HepG2 (cell line): ENCODE data around the gene IST1. TPM values are rescaled to one million over a fixed set of nuclear protein-coding genes. Genes with fewer than 3 reads are reported as not detected.

ENCODE experiments used
- ASH2L ChIP-seq: fragments of 300-600, 200-600 bp; sonication (generic); IDR thresholded peaks from 2 replicates; pipeline ENCODE4 v1.7.0; 2017; ENCODE audit warnings: low read depth, mild to moderate bottlenecking, moderate library complexity, mixed read lengths, low read length; ENCODE audit not compliant: insufficient read length
- CHD2 ChIP-seq: IDR thresholded peaks from 2 replicates; pipeline ENCODE4 v1.6.1; 2011; ENCODE audit warnings: low read depth, low read length, improper control_type of control experiment
- HMGA1 ChIP-seq: sonication (generic); formaldehyde crosslinking; conservative IDR thresholded peaks from 2 replicates; pipeline ENCODE4 v1.4.0; 2020; ENCODE audit warnings: missing genetic modification reagents
- MEF2D ChIP-seq: sonication (generic); formaldehyde crosslinking; IDR thresholded peaks from 2 replicates; pipeline ENCODE4 v1.5.1; 2020; ENCODE audit warnings: mild to moderate bottlenecking, missing genetic modification reagents
- PAX8 ChIP-seq: sonication (generic); formaldehyde crosslinking; IDR thresholded peaks from 2 replicates; pipeline ENCODE4 v1.8.0; 2022; ENCODE audit warnings: mild to moderate bottlenecking, missing genetic modification reagents, borderline replicate concordance
- TGIF2 ChIP-seq: IDR thresholded peaks from 2 replicates; pipeline ENCODE4 v1.6.1; 2016; ENCODE audit warnings: control low read depth, missing compliant biosample characterization
- YEATS4 ChIP-seq: sonication (generic); formaldehyde crosslinking; IDR thresholded peaks from 2 replicates; pipeline ENCODE4 v1.4.0; 2020; ENCODE audit warnings: missing genetic modification reagents, borderline replicate concordance
- ZFP41 ChIP-seq: sonication (generic); formaldehyde crosslinking; IDR thresholded peaks from 2 replicates; pipeline ENCODE4 v1.4.0; 2020; ENCODE audit warnings: mild to moderate bottlenecking, missing genetic modification reagents, borderline replicate concordance
- ZFP62 ChIP-seq: sonication (generic); formaldehyde crosslinking; IDR thresholded peaks from 2 replicates; pipeline ENCODE4 v1.4.0; 2020; ENCODE audit warnings: missing genetic modification reagents
- ZMAT3 ChIP-seq: sonication (generic); formaldehyde crosslinking; conservative IDR thresholded peaks from 2 replicates; pipeline ENCODE4 v1.7.0; 2021; ENCODE audit warnings: missing genetic modification reagents
- ZNF101 ChIP-seq: sonication (generic); formaldehyde crosslinking; IDR thresholded peaks from 2 replicates; pipeline ENCODE4 v1.4.0; 2020; ENCODE audit warnings: mild to moderate bottlenecking, low read depth, missing genetic modification reagents, borderline replicate concordance
- ZNF143 ChIP-seq: sonication (generic); formaldehyde crosslinking; IDR thresholded peaks from 2 replicates; pipeline ENCODE4 v1.4.0; 2020; ENCODE audit warnings: missing genetic modification reagents
- ZNF567 ChIP-seq: sonication (generic); formaldehyde crosslinking; IDR thresholded peaks from 2 replicates; pipeline ENCODE4 v1.8.1; 2023; ENCODE audit warnings: mild to moderate bottlenecking, missing genetic modification reagents, borderline replicate concordance
- polyA plus RNA-seq, 8 experiments: library from polyadenylated mRNA; depleted of rRNA in 3 of 8; stranded (reverse) in 7 of 8; unstranded in 1 of 8; fragments of >200 nt; fragmentation: Illumina TruSeq in 4 of 8; extraction: Trizol in 4 of 8; gene quantifications; 2 replicates each; pipeline versions ENCODE4 v1.2.1 to v1.2.3, GENCODE V29; 2011 to 2016; ENCODE audit warnings: low read depth in 4 of 8, missing spikeins in 1 of 8, mixed read lengths in 1 of 8; ENCODE audit not compliant: insufficient read depth in 1 of 8
- total RNA-seq, 5 experiments: library from RNA; depleted of rRNA; stranded (reverse); fragments of >200 nt; fragmentation: Illumina TruSeq; extraction: Trizol; gene quantifications; 2 replicates each; pipeline ENCODE4 v1.2.3, GENCODE V29; 2016; ENCODE audit warnings: low read depth in 1 of 5
- TF ChIP-seq, protein P1 (sequence below): sonication (generic); formaldehyde crosslinking; IDR thresholded peaks from 2 replicates; pipeline ENCODE4 v1.9.0; 2022; ENCODE audit warnings: missing genetic modification reagents, mild to moderate bottlenecking, borderline replicate concordance
- TF ChIP-seq, protein P2 (sequence below): sonication (generic); formaldehyde crosslinking; IDR thresholded peaks from 2 replicates; pipeline ENCODE4; 2020; ENCODE audit warnings: missing genetic modification reagents, mild to moderate bottlenecking, borderline replicate concordance
- TF ChIP-seq, protein P3 (sequence below): sonication (generic); formaldehyde crosslinking; IDR thresholded peaks from 2 replicates; pipeline ENCODE4 v1.4.0; 2020; ENCODE audit warnings: mild to moderate bottlenecking, missing genetic modification reagents
- TF ChIP-seq, protein P4 (sequence below): sonication (generic); formaldehyde crosslinking; IDR thresholded peaks from 2 replicates; pipeline ENCODE4 v1.8.1; 2023; ENCODE audit warnings: mild to moderate bottlenecking, missing genetic modification reagents
- TF ChIP-seq, protein P5 (sequence below): sonication (generic); formaldehyde crosslinking; IDR thresholded peaks from 2 replicates; pipeline ENCODE4 v1.9.0; 2021; ENCODE audit warnings: missing genetic modification reagents, borderline replicate concordance

Gene IST1
- total and polyA plus RNA-seq, 2 of the 13 experiments (the other 11 are each of a cell fraction or from before 2014, with no cell fraction given) = 346 to 415 TPM

DNA sequence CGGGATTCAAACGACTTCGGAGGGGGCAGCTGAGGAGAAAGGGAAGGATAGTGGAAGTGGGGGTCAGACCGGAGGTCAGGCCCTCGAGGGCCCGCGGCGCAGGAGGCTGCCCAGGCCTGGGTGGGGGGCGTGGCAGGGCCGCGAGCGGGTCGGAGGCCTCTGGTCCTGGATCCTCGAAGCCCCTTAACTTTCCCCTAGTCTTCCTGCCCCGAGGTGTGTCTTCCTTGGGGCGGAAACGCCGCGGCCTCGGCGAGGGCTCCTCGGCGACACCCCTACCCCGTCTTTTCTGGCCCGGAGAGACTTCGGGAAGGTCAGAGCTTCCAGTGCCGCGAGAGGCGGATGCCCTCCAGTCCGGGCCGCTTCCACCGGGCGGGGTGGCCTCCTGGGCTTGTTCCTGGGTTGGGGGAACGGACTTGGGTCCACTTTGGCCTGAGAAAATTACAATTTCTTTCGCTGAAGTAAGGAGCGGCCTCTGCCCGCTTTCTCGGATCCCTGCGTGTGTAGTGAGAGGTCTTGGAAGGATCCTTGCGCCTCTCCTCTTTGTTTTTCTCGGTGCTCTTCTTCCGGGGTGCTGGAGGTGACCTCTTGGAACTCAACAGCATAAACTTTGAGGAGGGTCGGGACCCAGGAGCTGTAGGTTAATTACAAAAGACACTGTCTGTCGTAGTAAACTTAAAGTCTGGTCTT, 491 bp downstream of the IST1 start (continued):
- TF ChIP-seq, protein P1, sequence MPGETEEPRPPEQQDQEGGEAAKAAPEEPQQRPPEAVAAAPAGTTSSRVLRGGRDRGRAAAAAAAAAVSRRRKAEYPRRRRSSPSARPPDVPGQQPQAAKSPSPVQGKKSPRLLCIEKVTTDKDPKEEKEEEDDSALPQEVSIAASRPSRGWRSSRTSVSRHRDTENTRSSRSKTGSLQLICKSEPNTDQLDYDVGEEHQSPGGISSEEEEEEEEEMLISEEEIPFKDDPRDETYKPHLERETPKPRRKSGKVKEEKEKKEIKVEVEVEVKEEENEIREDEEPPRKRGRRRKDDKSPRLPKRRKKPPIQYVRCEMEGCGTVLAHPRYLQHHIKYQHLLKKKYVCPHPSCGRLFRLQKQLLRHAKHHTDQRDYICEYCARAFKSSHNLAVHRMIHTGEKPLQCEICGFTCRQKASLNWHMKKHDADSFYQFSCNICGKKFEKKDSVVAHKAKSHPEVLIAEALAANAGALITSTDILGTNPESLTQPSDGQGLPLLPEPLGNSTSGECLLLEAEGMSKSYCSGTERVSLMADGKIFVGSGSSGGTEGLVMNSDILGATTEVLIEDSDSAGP (CRISPR knock-in tag) = no peak
- TF ChIP-seq, protein P2, sequence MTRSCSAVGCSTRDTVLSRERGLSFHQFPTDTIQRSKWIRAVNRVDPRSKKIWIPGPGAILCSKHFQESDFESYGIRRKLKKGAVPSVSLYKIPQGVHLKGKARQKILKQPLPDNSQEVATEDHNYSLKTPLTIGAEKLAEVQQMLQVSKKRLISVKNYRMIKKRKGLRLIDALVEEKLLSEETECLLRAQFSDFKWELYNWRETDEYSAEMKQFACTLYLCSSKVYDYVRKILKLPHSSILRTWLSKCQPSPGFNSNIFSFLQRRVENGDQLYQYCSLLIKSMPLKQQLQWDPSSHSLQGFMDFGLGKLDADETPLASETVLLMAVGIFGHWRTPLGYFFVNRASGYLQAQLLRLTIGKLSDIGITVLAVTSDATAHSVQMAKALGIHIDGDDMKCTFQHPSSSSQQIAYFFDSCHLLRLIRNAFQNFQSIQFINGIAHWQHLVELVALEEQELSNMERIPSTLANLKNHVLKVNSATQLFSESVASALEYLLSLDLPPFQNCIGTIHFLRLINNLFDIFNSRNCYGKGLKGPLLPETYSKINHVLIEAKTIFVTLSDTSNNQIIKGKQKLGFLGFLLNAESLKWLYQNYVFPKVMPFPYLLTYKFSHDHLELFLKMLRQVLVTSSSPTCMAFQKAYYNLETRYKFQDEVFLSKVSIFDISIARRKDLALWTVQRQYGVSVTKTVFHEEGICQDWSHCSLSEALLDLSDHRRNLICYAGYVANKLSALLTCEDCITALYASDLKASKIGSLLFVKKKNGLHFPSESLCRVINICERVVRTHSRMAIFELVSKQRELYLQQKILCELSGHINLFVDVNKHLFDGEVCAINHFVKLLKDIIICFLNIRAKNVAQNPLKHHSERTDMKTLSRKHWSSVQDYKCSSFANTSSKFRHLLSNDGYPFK (CRISPR knock-in tag) = peak; percentile 12; the same call in 1 of the 2 replicates
- TF ChIP-seq, protein P3, sequence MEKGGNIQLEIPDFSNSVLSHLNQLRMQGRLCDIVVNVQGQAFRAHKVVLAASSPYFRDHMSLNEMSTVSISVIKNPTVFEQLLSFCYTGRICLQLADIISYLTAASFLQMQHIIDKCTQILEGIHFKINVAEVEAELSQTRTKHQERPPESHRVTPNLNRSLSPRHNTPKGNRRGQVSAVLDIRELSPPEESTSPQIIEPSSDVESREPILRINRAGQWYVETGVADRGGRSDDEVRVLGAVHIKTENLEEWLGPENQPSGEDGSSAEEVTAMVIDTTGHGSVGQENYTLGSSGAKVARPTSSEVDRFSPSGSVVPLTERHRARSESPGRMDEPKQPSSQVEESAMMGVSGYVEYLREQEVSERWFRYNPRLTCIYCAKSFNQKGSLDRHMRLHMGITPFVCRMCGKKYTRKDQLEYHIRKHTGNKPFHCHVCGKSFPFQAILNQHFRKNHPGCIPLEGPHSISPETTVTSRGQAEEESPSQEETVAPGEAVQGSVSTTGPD (CRISPR knock-in tag) = no peak
- no peak; the same call in 1 of the 2 replicates for TF ChIP-seq ZMAT3
- no peak for TF ChIP-seq ZFP41
- peak; percentile 61 for TF ChIP-seq ASH2L
- no peak for TF ChIP-seq CHD2
- no peak for TF ChIP-seq HMGA1
- TF ChIP-seq, protein P4, sequence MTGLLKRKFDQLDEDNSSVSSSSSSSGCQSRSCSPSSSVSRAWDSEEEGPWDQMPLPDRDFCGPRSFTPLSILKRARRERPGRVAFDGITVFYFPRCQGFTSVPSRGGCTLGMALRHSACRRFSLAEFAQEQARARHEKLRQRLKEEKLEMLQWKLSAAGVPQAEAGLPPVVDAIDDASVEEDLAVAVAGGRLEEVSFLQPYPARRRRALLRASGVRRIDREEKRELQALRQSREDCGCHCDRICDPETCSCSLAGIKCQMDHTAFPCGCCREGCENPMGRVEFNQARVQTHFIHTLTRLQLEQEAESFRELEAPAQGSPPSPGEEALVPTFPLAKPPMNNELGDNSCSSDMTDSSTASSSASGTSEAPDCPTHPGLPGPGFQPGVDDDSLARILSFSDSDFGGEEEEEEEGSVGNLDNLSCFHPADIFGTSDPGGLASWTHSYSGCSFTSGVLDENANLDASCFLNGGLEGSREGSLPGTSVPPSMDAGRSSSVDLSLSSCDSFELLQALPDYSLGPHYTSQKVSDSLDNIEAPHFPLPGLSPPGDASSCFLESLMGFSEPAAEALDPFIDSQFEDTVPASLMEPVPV (CRISPR knock-in tag) = peak; percentile 10; the same call in 1 of the 2 replicates
- no peak for TF ChIP-seq MEF2D (CRISPR knock-in tag)
- TF ChIP-seq ZNF143 = no peak
- no peak for TF ChIP-seq TGIF2 (CRISPR knock-in tag)
- 0 out of 2 replicates have a peak, but pooled peaks have one; percentile 64 for TF ChIP-seq PAX8
- no peak for TF ChIP-seq YEATS4 (CRISPR knock-in tag)
- no peak for TF ChIP-seq ZFP62 (CRISPR knock-in tag)
- TF ChIP-seq ZNF101 = no peak
- peak; percentile 66; the same call in 1 of the 2 replicates for TF ChIP-seq ZNF567 (CRISPR knock-in tag)
- TF ChIP-seq, protein P5, sequence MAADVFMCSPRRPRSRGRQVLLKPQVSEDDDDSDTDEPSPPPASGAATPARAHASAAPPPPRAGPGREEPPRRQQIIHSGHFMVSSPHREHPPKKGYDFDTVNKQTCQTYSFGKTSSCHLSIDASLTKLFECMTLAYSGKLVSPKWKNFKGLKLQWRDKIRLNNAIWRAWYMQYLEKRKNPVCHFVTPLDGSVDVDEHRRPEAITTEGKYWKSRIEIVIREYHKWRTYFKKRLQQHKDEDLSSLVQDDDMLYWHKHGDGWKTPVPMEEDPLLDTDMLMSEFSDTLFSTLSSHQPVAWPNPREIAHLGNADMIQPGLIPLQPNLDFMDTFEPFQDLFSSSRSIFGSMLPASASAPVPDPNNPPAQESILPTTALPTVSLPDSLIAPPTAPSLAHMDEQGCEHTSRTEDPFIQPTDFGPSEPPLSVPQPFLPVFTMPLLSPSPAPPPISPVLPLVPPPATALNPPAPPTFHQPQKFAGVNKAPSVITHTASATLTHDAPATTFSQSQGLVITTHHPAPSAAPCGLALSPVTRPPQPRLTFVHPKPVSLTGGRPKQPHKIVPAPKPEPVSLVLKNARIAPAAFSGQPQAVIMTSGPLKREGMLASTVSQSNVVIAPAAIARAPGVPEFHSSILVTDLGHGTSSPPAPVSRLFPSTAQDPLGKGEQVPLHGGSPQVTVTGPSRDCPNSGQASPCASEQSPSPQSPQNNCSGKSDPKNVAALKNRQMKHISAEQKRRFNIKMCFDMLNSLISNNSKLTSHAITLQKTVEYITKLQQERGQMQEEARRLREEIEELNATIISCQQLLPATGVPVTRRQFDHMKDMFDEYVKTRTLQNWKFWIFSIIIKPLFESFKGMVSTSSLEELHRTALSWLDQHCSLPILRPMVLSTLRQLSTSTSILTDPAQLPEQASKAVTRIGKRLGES = no peak
